AG09319 (cell line): ENCODE results near the gene BCO2.

ENCODE experiments used
- DNase-seq: peaks from one replicate; pipeline ENCODE4 v3.0.0-alpha.2; 2010; ENCODE audit warnings: low read depth; ENCODE audit errors: extremely low read depth
- CTCF ChIP-seq: IDR thresholded peaks from 2 replicates; pipeline ENCODE4 v1.5.1; 2011; ENCODE audit warnings: low read depth, mild to moderate bottlenecking, inconsistent platforms, low read length, moderate library complexity

BCO2 gene

GRCh38 chr11:112216561-112217105 lies 41.3 kb downstream of the BCO2 start:
- DNase-seq = peak; percentile 31
- TF ChIP-seq CTCF = no peak

GRCh38 chr11:112219476-112220232 lies 44.3 kb downstream of the BCO2 start:
- DNase-seq = no peak
- TF ChIP-seq CTCF = peak; percentile 58

- TF ChIP-seq CTCF = no peak
- no peak for DNase-seq
These were observed 46.0 kb downstream of the BCO2 start for GRCh38 chr11:112221274-112221835.

- no peak for TF ChIP-seq CTCF
- no peak for DNase-seq
These were observed 47.0 kb downstream of the BCO2 start for GRCh38 chr11:112222303-112222702.

- no peak for TF ChIP-seq CTCF
- DNase-seq = no peak
These were observed 47.8 kb downstream of the BCO2 start for GRCh38 chr11:112223121-112223520.

- no peak for DNase-seq
- TF ChIP-seq CTCF = no peak
These were observed 48.6 kb downstream of the BCO2 start for GRCh38 chr11:112223754-112224532.

- no peak for DNase-seq
- no peak for TF ChIP-seq CTCF
These were observed 50.4 kb downstream of the BCO2 start for GRCh38 chr11:112225753-112226061.
